Parathyroid adenoma (tissue), 2 donors: ENCODE results near the gene SEMA6B.

Experiments
- H2AFZ ChIP-seq: fragments of 300-600 bp; sonication (generic); one replicate; pipeline ENCODE4 v1.7.0; 2017; ENCODE audit warnings: antibody characterized with exemption, mild to moderate bottlenecking
- H3K27ac ChIP-seq: fragments of 300-600 bp; sonication (generic); one replicate; pipeline ENCODE4 v1.7.0; 2017
- H3K27me3 ChIP-seq: fragments of 300-600 bp; sonication (generic); one replicate; pipeline ENCODE4 v1.7.0; 2017; ENCODE audit warnings: low read length; ENCODE audit not compliant: control insufficient read depth, insufficient read depth
- H3K36me3 ChIP-seq: fragments of 300-600 bp; sonication (generic); one replicate; pipeline ENCODE4 v1.7.0; 2017; ENCODE audit warnings: low read length; ENCODE audit not compliant: control insufficient read depth, insufficient read depth
- H3K4me1 ChIP-seq: fragments of 300-600 bp; sonication (generic); one replicate; pipeline ENCODE4 v1.7.0; 2017; ENCODE audit warnings: control low read depth
- H3K4me2 ChIP-seq: fragments of 300-600 bp; sonication (generic); one replicate; pipeline ENCODE4 v1.7.0; 2017; ENCODE audit warnings: low read length
- H3K4me3 ChIP-seq: fragments of 300-600 bp; sonication (generic); one replicate; pipeline ENCODE4 v1.7.0; 2017; ENCODE audit warnings: low read depth, low read length
- H3K79me2 ChIP-seq: fragments of 300-600 bp; sonication (generic); one replicate; pipeline ENCODE4 v1.7.0; 2017; ENCODE audit warnings: control low read depth
- H3K9ac ChIP-seq: fragments of 300-600 bp; sonication (generic); one replicate; pipeline ENCODE4 v1.7.0; 2017; ENCODE audit warnings: mild to moderate bottlenecking
- H3K9me3 ChIP-seq: fragments of 300-600 bp; sonication (generic); one replicate; pipeline ENCODE4 v1.7.0; 2017; ENCODE audit warnings: low read length; ENCODE audit not compliant: control insufficient read depth
- CTCF ChIP-seq: fragments of 300-600 bp; sonication (generic); IDR thresholded peaks from one replicate; pipeline ENCODE4 v1.7.0; 2017; ENCODE audit warnings: antibody characterized with exemption, mild to moderate bottlenecking
- donor health status: primary hyperparathyroidism.

SEMA6B gene

DNA sequence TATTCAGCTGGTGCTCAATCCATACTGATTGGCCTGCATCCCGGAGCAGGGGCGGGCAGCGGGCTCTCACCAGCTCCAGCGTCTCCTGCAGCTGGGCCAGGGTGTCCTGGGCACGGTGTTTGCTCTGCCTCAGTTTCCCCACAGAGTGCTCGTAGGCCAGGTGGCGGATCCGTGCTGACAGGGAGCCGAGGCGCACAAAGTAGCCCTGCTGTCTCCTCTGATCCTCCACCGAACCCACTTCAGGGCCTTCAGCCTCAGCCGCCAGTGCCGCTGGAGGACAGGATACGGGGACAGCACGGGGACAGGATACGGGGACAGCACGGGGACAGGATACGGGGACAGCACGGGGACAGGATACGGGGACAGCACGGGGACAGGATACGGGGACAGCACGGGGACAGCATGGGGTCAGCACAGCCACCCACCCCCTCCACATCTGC lies 33.9 kb downstream of the SEMA6B start:
- Histone ChIP-seq H2AFZ (no peak overlapping the region), H3K36me3 (no peaks in the 10 kb centered on the region), H3K4me1 (no peaks in the 10 kb centered on the region), H3K79me2 (no peaks in the 10 kb centered on the region), H3K27ac (no peak overlapping the region), H3K9ac (no peak overlapping the region), H3K9me3 (no peaks in the 10 kb centered on the region), H3K4me3 (no peak overlapping the region), H3K27me3 (no peaks in the 10 kb centered on the region), H3K4me2 (no peak overlapping the region)
- no peak for TF ChIP-seq CTCF

- H3K27ac ChIP-seq: no peak overlapping the region
- no peak overlapping the region for H3K4me3 ChIP-seq
- no peaks in the 10 kb centered on the region for H3K27me3 ChIP-seq
- no peak overlapping the region for H3K9ac ChIP-seq
- H3K79me2 ChIP-seq: no peaks in the 10 kb centered on the region
- no peaks in the 10 kb centered on the region for H3K9me3 ChIP-seq
- no peaks in the 10 kb centered on the region for H3K36me3 ChIP-seq
- peak; percentile 50 for TF ChIP-seq CTCF
- no peak overlapping the region for H2AFZ ChIP-seq
- no peak overlapping the region for H3K4me2 ChIP-seq
- H3K4me1 ChIP-seq: no peaks in the 10 kb centered on the region
Observed at GRCh38 chr19:4524808-4525562, 34.5 kb downstream of the SEMA6B start.

DNA sequence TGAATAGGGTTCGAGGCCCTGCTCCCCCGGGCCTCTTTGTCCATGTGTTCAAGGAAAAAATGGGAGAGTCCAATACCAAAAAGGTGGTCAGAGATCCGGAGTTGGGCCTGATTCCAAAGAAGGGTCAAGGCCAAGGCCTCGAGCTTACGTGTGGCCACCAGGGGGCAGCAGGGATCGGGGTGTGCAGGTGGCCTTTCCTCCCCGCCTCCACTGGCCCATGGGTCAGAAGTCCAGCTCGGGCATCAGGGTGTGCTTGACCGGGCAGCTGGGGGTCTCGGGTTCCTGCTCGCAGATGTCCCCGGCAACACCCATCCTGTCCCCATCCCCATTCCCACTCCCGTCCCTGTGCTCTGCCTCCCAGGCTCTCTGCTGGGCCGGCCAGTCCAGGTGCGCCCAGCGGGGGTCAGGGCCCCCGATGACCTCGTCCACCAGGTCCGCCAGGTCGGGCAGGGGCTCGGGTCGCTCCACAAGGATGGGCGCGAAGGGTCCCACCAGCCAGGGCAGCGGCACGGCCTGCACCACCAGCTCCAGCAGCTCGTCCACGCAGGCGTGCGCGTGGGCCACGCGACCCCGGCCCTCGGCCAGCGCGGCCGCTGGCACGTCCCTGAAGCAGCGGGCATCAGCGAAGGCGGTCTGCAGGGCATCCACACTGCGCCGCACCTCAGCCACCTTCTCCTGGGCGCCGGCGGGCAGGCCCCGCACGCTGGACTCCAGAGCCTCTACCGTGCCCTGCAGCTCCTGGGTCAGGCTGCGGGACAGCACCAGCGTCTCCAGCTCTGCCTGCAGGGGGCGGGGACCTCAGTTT lies 36.0 kb downstream of the SEMA6B start:
- H3K4me2 ChIP-seq: no peak overlapping the region
- TF ChIP-seq CTCF: peak; percentile 42
- no peaks in the 10 kb centered on the region for H3K9me3 ChIP-seq
- H3K27ac ChIP-seq: no peak overlapping the region
- H3K4me3 ChIP-seq: no peak overlapping the region
- no peaks in the 10 kb centered on the region for H3K79me2 ChIP-seq
- no peak overlapping the region for H2AFZ ChIP-seq
- H3K27me3 ChIP-seq: no peaks in the 10 kb centered on the region
- H3K36me3 ChIP-seq: no peaks in the 10 kb centered on the region
- no peaks in the 10 kb centered on the region for H3K4me1 ChIP-seq
- no peak overlapping the region for H3K9ac ChIP-seq

- Histone ChIP-seq H2AFZ (no peak overlapping the region), H3K79me2 (no peaks in the 10 kb centered on the region), H3K27me3 (no peaks in the 10 kb centered on the region), H3K36me3 (no peaks in the 10 kb centered on the region), H3K4me1 (no peaks in the 10 kb centered on the region), H3K4me3 (no peak overlapping the region), H3K9ac (no peak overlapping the region), H3K4me2 (no peak overlapping the region), H3K9me3 (no peaks in the 10 kb centered on the region), H3K27ac (no peak overlapping the region)
- TF ChIP-seq CTCF: no peak
Observed at GRCh38 chr19:4522291-4523002, 37.0 kb downstream of the SEMA6B start.
